ENCODE results near the gene ATP5F1B. TPM values are rescaled to one million over a fixed set of nuclear protein-coding genes. Genes with fewer than 3 reads are reported as not detected.

Gene ATP5F1B
- total RNA-seq, 2 donors from 2014 or later: 198 to 226 TPM

- peak; percentile 82 for DNase-seq (ENCODE audit: low spot score)
- peaks cover 31% of the 10 kb centered on the region for H3K36me3 ChIP-seq
- H3K27ac ChIP-seq: peak overlapping the region; percentile 87 to 88
- peak overlapping the region; percentile 81 for H3K4me3 ChIP-seq
- no peak for TF ChIP-seq CTCF (IDR thresholded peaks at IDR 0.05)
- peak; percentile 82 for ATAC-seq (ENCODE audit: insufficient number of reproducible peaks, low FRiP score, low read depth)
- H3K4me1 ChIP-seq (ENCODE audit: control insufficient read depth in 1 of 2, low read depth in 2 of 2): peaks cover 37 to 39% of the 10 kb centered on the region in 2 donors
- no peaks in the 10 kb centered on the region for H3K27me3 ChIP-seq (replicated peaks; ENCODE audit: insufficient read depth)
- no peaks in the 10 kb centered on the region for H3K9me3 ChIP-seq
These were observed 9.7 kb downstream of the ATP5F1B start for GRCh38 chr12:56635806-56636674.

GRCh38 chr12:56634837-56635791 lies 10.7 kb downstream of the ATP5F1B start:
- ATAC-seq (ENCODE audit: insufficient number of reproducible peaks, low FRiP score, low read depth) (no peak), DNase-seq (ENCODE audit: low spot score) (no peak)
- TF ChIP-seq CTCF (IDR thresholded peaks at IDR 0.05): peak; percentile 14
- Histone ChIP-seq H3K36me3 (peaks cover 24% of the 10 kb centered on the region), H3K4me1 (ENCODE audit: control insufficient read depth in 1 of 2, low read depth in 2 of 2) (peaks cover 42 to 46% of the 10 kb centered on the region in 2 donors), H3K27me3 (replicated peaks; ENCODE audit: insufficient read depth) (no peaks in the 10 kb centered on the region), H3K27ac (peak overlapping the region; percentile 87 to 88), H3K9me3 (no peaks in the 10 kb centered on the region), H3K4me3 (peak overlapping the region; percentile 81)

GRCh38 chr12:56634242-56634836 lies 11.4 kb downstream of the ATP5F1B start:
- Histone ChIP-seq H3K9me3 (no peaks in the 10 kb centered on the region), H3K4me1 (ENCODE audit: control insufficient read depth in 1 of 2, low read depth in 2 of 2) (peaks cover 42 to 46% of the 10 kb centered on the region in 2 donors), H3K4me3 (peak overlapping the region; percentile 81), H3K27ac (peak overlapping the region; percentile 87 to 88), H3K36me3 (peaks cover 16% of the 10 kb centered on the region), H3K27me3 (replicated peaks; ENCODE audit: insufficient read depth) (no peaks in the 10 kb centered on the region)
- no peak for DNase-seq (ENCODE audit: low spot score)
- TF ChIP-seq CTCF (IDR thresholded peaks at IDR 0.05): no peak
- ATAC-seq (ENCODE audit: insufficient number of reproducible peaks, low FRiP score, low read depth): no peak

- DNase-seq (ENCODE audit: low spot score): no peak
- H3K27me3 ChIP-seq (replicated peaks; ENCODE audit: insufficient read depth): no peaks in the 10 kb centered on the region
- ATAC-seq (ENCODE audit: insufficient number of reproducible peaks, low FRiP score, low read depth): no peak
- H3K36me3 ChIP-seq: peaks cover 11% of the 10 kb centered on the region
- TF ChIP-seq CTCF (IDR thresholded peaks at IDR 0.05): no peak
- H3K4me1 ChIP-seq (ENCODE audit: control insufficient read depth in 1 of 2, low read depth in 2 of 2): peaks cover 42 to 47% of the 10 kb centered on the region in 2 donors
- peak overlapping the region; percentile 87 to 88 for H3K27ac ChIP-seq
- peak overlapping the region; percentile 81 for H3K4me3 ChIP-seq
- no peaks in the 10 kb centered on the region for H3K9me3 ChIP-seq
These were observed 12.1 kb downstream of the ATP5F1B start for GRCh38 chr12:56633468-56634241.
